ENCODE results near the gene ATXN10.

The ATXN10 gene

DNA sequence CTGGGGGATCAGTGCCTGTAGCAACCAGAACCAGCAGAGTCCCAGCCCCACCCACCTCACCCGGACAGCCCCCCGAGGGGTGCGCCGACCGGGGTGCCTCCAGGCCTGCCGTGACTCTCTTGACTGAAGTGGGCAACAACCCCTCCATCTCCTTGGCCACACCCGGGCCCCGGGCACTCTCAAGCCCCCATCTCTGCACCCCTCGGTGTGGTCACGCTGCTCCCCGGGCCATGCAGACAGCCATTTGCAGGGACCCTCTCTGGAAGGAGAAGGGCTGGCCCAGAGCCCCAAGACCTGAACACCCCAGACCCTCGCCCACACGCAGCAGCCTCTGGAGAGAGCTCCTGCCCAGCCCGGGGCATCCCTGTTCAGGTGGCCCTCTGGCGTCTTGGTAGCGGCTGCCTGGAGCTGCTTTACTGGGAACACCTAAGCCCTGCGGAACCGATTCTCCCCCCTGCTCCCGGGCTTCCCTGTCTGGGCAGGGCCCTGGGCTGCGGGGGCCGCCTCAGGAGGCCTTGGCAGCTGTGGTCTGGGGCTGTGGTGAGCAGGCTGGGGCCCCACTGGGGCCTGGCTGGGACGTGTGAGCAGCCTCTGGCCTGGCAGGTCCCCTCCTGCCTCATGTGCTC lies 220.5 kb downstream of the ATXN10 start:
- H3K4me1 ChIP-seq (ENCODE audit: control insufficient read depth, insufficient read depth, low read length): no peaks in the 10 kb centered on the region
- no peak for DNase-seq (ENCODE audit: low read depth)
- no peak overlapping the region for H3K4me3 ChIP-seq (ENCODE audit: low read length)
- no peak overlapping the region for H3K9ac ChIP-seq (ENCODE audit: low read length)
- H3K36me3 ChIP-seq (ENCODE audit: control insufficient read depth, insufficient read depth, low read length, severe bottlenecking): no peaks in the 10 kb centered on the region
- peaks cover 48% of the 10 kb centered on the region for H3K27me3 ChIP-seq (replicated peaks; ENCODE audit: control insufficient read depth, insufficient read depth, low read length)
- no peaks in the 10 kb centered on the region for H3K9me3 ChIP-seq (ENCODE audit: control insufficient read depth, low read length)

DNA sequence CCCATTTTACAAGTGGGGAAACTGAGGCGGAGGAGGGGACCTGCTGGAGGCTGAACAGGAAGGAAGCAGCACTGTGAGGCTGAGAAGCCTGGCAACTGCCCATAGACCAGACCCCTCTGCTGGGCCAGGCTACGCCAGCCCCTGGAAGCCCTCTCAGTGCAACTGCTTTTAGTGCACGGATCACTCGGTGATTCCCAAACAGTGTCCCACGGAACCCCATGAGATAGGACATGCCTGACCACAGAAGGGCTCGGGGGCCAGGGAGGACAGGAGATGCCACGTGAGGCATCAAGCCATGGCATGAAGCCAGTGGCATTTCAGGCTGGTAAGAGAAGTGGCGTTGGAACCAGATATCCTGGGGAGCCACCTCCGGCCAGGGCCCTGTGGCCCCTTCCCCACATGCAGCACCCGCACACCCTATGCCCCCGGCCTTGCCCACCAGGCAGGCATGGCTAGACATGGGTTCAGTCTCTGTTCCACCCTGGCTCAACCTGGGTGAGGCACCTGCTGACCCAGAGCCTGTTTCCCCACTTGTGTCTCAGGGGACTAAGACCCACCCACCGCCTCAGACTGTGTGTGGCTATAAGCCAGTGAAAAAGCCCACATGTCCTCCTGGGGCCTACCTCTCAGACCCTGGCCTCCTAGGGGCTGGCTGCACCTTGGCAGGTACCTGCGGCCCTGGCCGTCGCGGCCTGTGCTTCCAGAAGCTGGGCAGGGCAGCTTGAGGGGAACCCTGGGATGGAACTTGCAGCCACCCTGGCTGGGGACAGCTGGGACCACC lies 221.2 kb downstream of the ATXN10 start:
- Histone ChIP-seq H3K4me3 (ENCODE audit: low read length) (no peak overlapping the region), H3K9me3 (ENCODE audit: control insufficient read depth, low read length) (no peaks in the 10 kb centered on the region), H3K27me3 (replicated peaks; ENCODE audit: control insufficient read depth, insufficient read depth, low read length) (peaks cover 52% of the 10 kb centered on the region), H3K9ac (ENCODE audit: low read length) (no peak overlapping the region), H3K4me1 (ENCODE audit: control insufficient read depth, insufficient read depth, low read length) (no peaks in the 10 kb centered on the region), H3K36me3 (ENCODE audit: control insufficient read depth, insufficient read depth, low read length, severe bottlenecking) (no peaks in the 10 kb centered on the region)
- no peak for DNase-seq (ENCODE audit: low read depth)

DNA sequence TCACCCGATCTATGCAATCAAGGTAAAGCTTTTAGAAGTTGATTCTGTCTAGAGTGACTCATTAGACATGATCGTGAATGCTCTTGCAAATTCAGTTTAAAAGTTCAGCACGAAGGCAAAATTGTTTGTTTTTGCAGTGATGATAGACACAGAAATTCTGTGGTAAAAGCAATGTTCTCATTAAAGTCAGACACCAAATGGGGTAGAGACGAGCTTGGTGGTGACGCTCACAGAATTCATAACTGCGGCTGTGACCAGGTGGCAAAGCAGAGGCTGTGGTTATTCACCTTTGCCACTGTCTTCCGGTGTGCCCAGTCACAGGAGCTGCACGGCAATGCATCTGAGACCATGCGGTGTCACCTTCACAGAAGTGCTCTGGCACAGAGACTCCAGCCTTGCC lies 221.9 kb downstream of the ATXN10 start:
- no peak overlapping the region for H3K9ac ChIP-seq (ENCODE audit: low read length)
- no peaks in the 10 kb centered on the region for H3K9me3 ChIP-seq (ENCODE audit: control insufficient read depth, low read length)
- no peaks in the 10 kb centered on the region for H3K36me3 ChIP-seq (ENCODE audit: control insufficient read depth, insufficient read depth, low read length, severe bottlenecking)
- H3K4me1 ChIP-seq (ENCODE audit: control insufficient read depth, insufficient read depth, low read length): no peaks in the 10 kb centered on the region
- no peak overlapping the region for H3K4me3 ChIP-seq (ENCODE audit: low read length)
- no peak for DNase-seq (ENCODE audit: low read depth)
- H3K27me3 ChIP-seq (replicated peaks; ENCODE audit: control insufficient read depth, insufficient read depth, low read length): peaks cover 52% of the 10 kb centered on the region

Measured in adipocyte (in vitro differentiated cells).